GM19238 (cell line): Measurements from ENCODE around the gene FAM162A.
"Not testable (repeated sequence)": the region's sequence is repeated elsewhere in the genome, so short reads cannot be mapped to it uniquely, and the experiment has no call there.

ENCODE experiments used
- DNase-seq: peaks from one replicate; pipeline ENCODE4 v3.0.0; 2011; ENCODE audit warnings: low spot score; ENCODE audit not compliant: insufficient read length

The FAM162A gene

GRCh38 chr3:122416966-122417365 lies 33.0 kb downstream of the FAM162A start:
- no peak for DNase-seq

GRCh38 chr3:122421101-122421500 lies 37.1 kb downstream of the FAM162A start:
- DNase-seq, result no peak

DNA sequence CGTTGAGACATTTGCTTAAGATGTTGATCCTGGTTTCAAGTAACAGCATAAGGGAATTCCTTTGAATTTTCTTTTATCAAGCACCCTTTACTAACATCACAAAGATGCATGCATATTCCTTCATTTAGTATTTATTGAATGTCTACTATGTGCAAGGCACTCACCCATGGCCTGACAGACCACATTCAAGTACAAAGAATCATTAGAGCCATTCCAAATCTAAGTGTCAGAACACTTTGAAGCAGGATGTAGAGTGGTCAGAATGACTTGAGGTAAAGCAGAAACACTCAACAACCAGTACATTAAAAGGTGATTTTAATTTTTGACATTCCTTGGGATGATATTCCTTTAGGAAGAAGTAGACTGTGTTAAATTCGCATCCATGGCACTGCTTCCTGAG lies 37.9 kb downstream of the FAM162A start:
- DNase-seq, result no peak

DNA sequence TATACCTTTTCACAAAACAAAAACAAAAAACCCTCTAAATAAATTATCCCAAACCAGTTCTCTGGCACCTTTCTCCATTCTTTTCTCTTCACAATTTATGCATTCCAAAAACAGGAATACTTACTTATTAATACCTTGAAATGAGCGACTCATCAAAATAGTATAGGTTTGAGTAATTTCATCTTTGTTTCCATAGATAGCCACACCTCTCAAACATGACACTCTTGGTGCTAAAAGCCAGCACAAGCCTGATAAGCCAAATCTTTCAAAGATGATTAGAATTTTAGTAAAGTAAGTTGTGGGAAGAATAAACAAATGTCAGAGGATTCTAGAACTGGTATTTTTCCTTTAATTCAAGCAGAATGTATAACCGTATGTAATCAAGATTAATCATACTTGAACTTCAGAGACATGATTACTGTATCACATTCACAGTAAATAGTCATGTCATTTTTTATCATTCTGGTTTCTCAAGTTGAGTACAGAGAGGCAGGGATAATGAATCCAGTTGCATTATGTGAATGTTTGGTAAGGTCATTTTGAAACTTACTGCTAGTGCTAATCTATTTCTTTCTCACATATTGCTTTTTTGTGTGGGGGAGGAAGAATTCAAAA lies 44.0 kb downstream of the FAM162A start:
- DNase-seq, result no peak

DNA sequence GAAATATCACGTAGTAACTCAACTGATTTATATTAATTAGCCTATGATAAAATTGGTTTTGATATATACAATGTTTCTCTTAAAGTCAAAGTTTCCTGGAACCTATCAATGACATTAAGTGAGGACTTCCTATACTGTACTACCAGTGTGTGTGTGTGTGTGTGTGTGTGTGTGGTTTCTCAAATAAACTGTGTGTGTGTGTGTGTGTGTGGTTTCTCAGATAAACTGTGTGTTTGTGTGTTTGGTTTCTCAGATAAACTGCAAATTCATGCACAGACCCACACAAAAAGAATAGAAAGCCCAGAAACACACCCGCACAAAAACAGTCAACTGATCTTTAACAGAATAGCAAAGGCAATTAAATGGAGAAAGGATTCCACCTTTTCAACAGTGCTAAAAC lies 46.4 kb downstream of the FAM162A start:
- no peak for DNase-seq

DNA sequence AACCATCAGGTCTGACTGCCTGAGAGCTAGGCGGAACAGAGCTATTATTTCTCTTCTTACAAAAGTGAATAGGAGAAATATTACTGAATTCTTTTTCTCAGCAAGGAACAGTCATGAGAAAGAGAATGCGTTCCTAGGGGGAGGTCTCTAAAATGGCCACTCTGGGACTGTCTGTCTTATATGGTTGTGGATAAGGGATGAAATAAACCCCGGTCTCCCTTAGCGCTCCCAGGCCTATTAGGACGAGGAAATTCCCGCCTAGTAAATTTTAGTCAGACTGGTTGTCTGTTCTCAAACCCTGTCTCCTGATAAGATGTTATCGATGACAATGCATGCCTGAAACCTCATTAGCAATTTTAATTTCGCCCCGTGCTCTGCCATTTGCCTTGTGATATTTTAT lies 52.0 kb downstream of the FAM162A start:
- no peak for DNase-seq

DNA sequence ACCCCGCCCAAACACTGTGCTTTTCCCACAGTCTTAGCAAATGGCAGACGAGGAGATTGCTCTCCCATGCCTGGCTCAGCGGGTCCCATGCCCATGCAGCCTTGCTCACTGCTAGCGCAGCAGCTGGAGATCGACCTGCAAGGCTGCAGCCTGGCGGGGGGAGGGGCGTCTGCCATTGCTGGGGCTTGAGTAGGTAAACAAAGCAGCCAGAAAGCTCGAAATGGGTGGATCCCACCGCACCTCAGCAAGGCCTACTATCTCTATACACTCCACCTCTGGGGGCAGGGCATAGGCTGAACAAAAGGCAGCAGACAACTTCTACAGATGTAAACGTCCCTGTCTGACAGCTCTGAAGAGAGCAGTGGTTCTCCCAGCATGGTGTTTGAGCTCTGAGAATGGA lies 59.1 kb downstream of the FAM162A start:
- DNase-seq, result no peak

- not testable (repeated sequence) for DNase-seq
These were observed 59.9 kb downstream of the FAM162A start for GRCh38 chr3:122443762-122444490.

- not testable (repeated sequence) for DNase-seq
These were observed 60.5 kb downstream of the FAM162A start for GRCh38 chr3:122444491-122444887.

DNA sequence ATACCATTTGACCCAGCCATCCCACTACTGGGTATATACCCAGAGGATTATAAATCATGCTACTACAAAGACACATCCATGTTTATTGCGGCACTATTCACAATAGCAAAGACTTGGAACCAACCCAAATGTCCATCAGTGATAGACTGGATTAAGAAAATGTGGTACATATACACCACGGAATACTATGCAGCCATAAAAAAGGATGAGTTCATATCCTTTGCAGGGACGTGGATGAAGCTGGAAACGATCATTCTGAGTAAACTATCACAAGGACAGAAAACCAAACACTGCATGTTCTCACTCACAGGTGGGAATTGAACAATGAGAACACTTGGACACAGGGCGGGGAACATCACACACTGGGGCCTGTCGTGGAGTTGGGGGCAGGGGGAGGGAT lies 64.2 kb downstream of the FAM162A start:
- not testable (repeated sequence) for DNase-seq

DNA sequence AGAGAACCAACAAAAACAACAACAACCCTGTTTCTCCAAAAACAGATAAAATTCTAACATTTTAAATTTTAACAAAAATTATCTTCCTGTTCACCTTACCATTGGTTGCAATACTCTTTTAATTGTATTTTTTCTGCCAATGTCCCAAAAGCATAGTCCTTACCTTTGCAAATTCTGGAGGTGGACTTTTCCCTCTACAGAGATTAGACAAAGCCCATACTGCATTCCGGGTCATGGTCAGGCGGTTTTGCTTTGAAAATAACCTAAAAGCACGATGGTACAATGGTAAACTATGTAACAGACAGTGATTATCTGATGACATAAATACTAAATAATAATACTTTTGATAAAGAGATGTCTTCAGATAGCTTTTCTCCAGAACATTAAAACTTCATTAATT lies 67.4 kb downstream of the FAM162A start:
- no peak for DNase-seq

- DNase-seq, result no peak
These were observed 72.1 kb downstream of the FAM162A start for GRCh38 chr3:122456074-122456473.

DNA sequence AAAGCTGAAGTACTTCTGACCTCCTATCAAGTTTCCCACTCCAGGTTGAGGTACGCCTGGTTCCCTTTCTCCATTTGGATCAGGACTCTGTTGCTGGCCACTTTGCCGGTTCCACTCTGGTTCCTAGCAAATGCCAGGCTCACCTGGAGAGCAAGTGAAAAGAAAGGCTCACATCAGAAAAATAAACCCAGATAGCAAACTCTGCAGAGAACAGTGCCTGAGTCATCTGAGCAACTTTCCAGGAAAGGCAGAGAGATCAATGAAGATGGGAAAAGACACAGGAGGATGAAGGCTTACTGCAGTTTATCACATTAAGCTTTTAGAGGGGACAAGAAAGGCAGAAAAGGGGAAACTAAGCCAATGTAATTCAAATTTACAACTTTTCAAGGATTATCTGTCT lies 73.7 kb downstream of the FAM162A start:
- DNase-seq, result no peak

- DNase-seq, result no peak
These were observed 75.0 kb downstream of the FAM162A start for GRCh38 chr3:122458992-122459391.

DNA sequence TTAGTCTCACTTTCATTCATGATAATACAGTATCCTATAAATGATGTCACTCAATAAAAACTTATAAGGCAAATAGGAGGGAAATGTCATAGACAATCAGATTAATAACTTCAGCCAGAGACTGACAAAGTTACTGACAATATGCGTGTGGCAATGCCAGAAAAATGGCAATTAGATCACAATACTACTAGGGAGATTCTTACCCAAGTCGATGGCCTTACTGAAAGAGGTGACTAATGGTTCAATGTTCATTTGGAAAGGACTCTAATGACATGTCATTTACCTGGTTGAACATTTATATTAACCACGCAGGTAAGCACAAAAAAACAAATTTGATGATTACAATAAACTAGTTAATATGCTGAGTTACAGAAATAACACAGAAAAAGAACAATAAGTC lies 77.8 kb downstream of the FAM162A start:
- DNase-seq, result no peak
